ENCODE measurements around the gene ALDH1A2.
"Not testable (repeated sequence)": the region's sequence is repeated elsewhere in the genome, so short reads cannot be mapped to it uniquely, and the experiment has no call there.

Gene ALDH1A2

GRCh38 chr15:58015565-58015964 is 49.9 kb downstream of the ALDH1A2 start:
- Histone ChIP-seq H3K9me3 (ENCODE audit: control insufficient read depth, insufficient read depth, low read length) (no peaks in the 10 kb centered on the region), H3K36me3 (ENCODE audit: insufficient read depth, low read length) (no peaks in the 10 kb centered on the region), H3K9ac (ENCODE audit: low read depth, low read length) (no peak overlapping the region), H3K4me1 (ENCODE audit: insufficient read depth, low read length) (no peaks in the 10 kb centered on the region)

- Histone ChIP-seq H3K9ac (ENCODE audit: low read depth, low read length) (no peak overlapping the region), H3K9me3 (ENCODE audit: control insufficient read depth, insufficient read depth, low read length) (no peaks in the 10 kb centered on the region), H3K4me1 (ENCODE audit: insufficient read depth, low read length) (no peaks in the 10 kb centered on the region), H3K36me3 (ENCODE audit: insufficient read depth, low read length) (no peaks in the 10 kb centered on the region)
Observed at GRCh38 chr15:58014470-58014869, 51.0 kb downstream of the ALDH1A2 start.

- Histone ChIP-seq H3K4me1 (ENCODE audit: insufficient read depth, low read length) (no peaks in the 10 kb centered on the region), H3K9ac (ENCODE audit: low read depth, low read length) (no peak overlapping the region), H3K36me3 (ENCODE audit: insufficient read depth, low read length) (no peaks in the 10 kb centered on the region), H3K9me3 (ENCODE audit: control insufficient read depth, insufficient read depth, low read length) (no peaks in the 10 kb centered on the region)
Observed at GRCh38 chr15:58014040-58014439, 51.5 kb downstream of the ALDH1A2 start.

- Histone ChIP-seq H3K36me3 (ENCODE audit: insufficient read depth, low read length) (no peaks in the 10 kb centered on the region), H3K9ac (ENCODE audit: low read depth, low read length) (no peak overlapping the region)
Observed at GRCh38 chr15:58010983-58011382, 54.5 kb downstream of the ALDH1A2 start.

GRCh38 chr15:58003810-58004209 is 61.7 kb downstream of the ALDH1A2 start:
- no peaks in the 10 kb centered on the region for H3K36me3 ChIP-seq (ENCODE audit: insufficient read depth, low read length)
- H3K4me1 ChIP-seq (ENCODE audit: insufficient read depth, low read length), result no peaks in the 10 kb centered on the region
- H3K9me3 ChIP-seq (ENCODE audit: control insufficient read depth, insufficient read depth, low read length), result no peaks in the 10 kb centered on the region
- no peak overlapping the region for H3K9ac ChIP-seq (ENCODE audit: low read depth, low read length)

More at GRCh38 chr15:58010983-58011382, 54.5 kb downstream of the ALDH1A2 start:
- H3K4me1 ChIP-seq (ENCODE audit: insufficient read depth, low read length), result no peaks in the 10 kb centered on the region
- H3K9me3 ChIP-seq (ENCODE audit: control insufficient read depth, insufficient read depth, low read length), result no peaks in the 10 kb centered on the region

- Histone ChIP-seq H3K36me3 (ENCODE audit: insufficient read depth, low read length) (no peaks in the 10 kb centered on the region), H3K9ac (ENCODE audit: low read depth, low read length) (no peak overlapping the region), H3K4me1 (ENCODE audit: insufficient read depth, low read length) (no peaks in the 10 kb centered on the region), H3K9me3 (ENCODE audit: control insufficient read depth, insufficient read depth, low read length) (no peaks in the 10 kb centered on the region)
Observed at GRCh38 chr15:58002338-58003126, 63.0 kb downstream of the ALDH1A2 start.

- H3K36me3 ChIP-seq (ENCODE audit: insufficient read depth, low read length); H3K9me3 ChIP-seq (ENCODE audit: control insufficient read depth, insufficient read depth, low read length); H3K9ac ChIP-seq (ENCODE audit: low read depth, low read length); H3K4me1 ChIP-seq (ENCODE audit: insufficient read depth, low read length): not testable (repeated sequence)
Observed at GRCh38 chr15:57999699-58000098, 65.8 kb downstream of the ALDH1A2 start.

GRCh38 chr15:57996561-57996960 is 69.0 kb downstream of the ALDH1A2 start:
- H3K36me3 ChIP-seq (ENCODE audit: insufficient read depth, low read length), result no peaks in the 10 kb centered on the region
- H3K4me1 ChIP-seq (ENCODE audit: insufficient read depth, low read length), result no peaks in the 10 kb centered on the region
- H3K9ac ChIP-seq (ENCODE audit: low read depth, low read length), result no peak overlapping the region
- no peaks in the 10 kb centered on the region for H3K9me3 ChIP-seq (ENCODE audit: control insufficient read depth, insufficient read depth, low read length)

GRCh38 chr15:57994221-57995049 is 71.1 kb downstream of the ALDH1A2 start:
- Histone ChIP-seq H3K4me1 (ENCODE audit: insufficient read depth, low read length) (no peaks in the 10 kb centered on the region), H3K9ac (ENCODE audit: low read depth, low read length) (no peak overlapping the region), H3K36me3 (ENCODE audit: insufficient read depth, low read length) (no peaks in the 10 kb centered on the region), H3K9me3 (ENCODE audit: control insufficient read depth, insufficient read depth, low read length) (no peaks in the 10 kb centered on the region)

- Histone ChIP-seq H3K9ac (ENCODE audit: low read depth, low read length) (no peak overlapping the region), H3K9me3 (ENCODE audit: control insufficient read depth, insufficient read depth, low read length) (no peaks in the 10 kb centered on the region), H3K4me1 (ENCODE audit: insufficient read depth, low read length) (no peaks in the 10 kb centered on the region), H3K36me3 (ENCODE audit: insufficient read depth, low read length) (no peaks in the 10 kb centered on the region)
Observed at GRCh38 chr15:57993409-57994145, 71.9 kb downstream of the ALDH1A2 start.

- Histone ChIP-seq H3K9ac (ENCODE audit: low read depth, low read length) (no peak overlapping the region), H3K36me3 (ENCODE audit: insufficient read depth, low read length) (no peaks in the 10 kb centered on the region), H3K9me3 (ENCODE audit: control insufficient read depth, insufficient read depth, low read length) (no peaks in the 10 kb centered on the region), H3K4me1 (ENCODE audit: insufficient read depth, low read length) (no peaks in the 10 kb centered on the region)
Observed at GRCh38 chr15:57992761-57993355, 72.7 kb downstream of the ALDH1A2 start.

GRCh38 chr15:57973534-57973933 is 92.0 kb downstream of the ALDH1A2 start:
- no peaks in the 10 kb centered on the region for H3K4me1 ChIP-seq (ENCODE audit: insufficient read depth, low read length)
- no peaks in the 10 kb centered on the region; the same call in 1 of the 2 replicates for H3K36me3 ChIP-seq (ENCODE audit: insufficient read depth, low read length)
- H3K9me3 ChIP-seq (ENCODE audit: control insufficient read depth, insufficient read depth, low read length), result no peaks in the 10 kb centered on the region
- H3K9ac ChIP-seq (ENCODE audit: low read depth, low read length), result no peak overlapping the region

- no peaks in the 10 kb centered on the region; the same call in 1 of the 2 replicates for H3K36me3 ChIP-seq (ENCODE audit: insufficient read depth, low read length)
- no peaks in the 10 kb centered on the region for H3K9me3 ChIP-seq (ENCODE audit: control insufficient read depth, insufficient read depth, low read length)
- no peaks in the 10 kb centered on the region for H3K4me1 ChIP-seq (ENCODE audit: insufficient read depth, low read length)
- no peak overlapping the region for H3K9ac ChIP-seq (ENCODE audit: low read depth, low read length)
Observed at GRCh38 chr15:57972864-57973263, 92.6 kb downstream of the ALDH1A2 start.

- Histone ChIP-seq H3K9me3 (ENCODE audit: control insufficient read depth, insufficient read depth, low read length) (no peaks in the 10 kb centered on the region), H3K4me1 (ENCODE audit: insufficient read depth, low read length) (no peaks in the 10 kb centered on the region), H3K9ac (ENCODE audit: low read depth, low read length) (no peak overlapping the region), H3K36me3 (ENCODE audit: insufficient read depth, low read length) (no peaks in the 10 kb centered on the region; the same call in 1 of the 2 replicates)
Observed at GRCh38 chr15:57969996-57970395, 95.5 kb downstream of the ALDH1A2 start.
